Mucosa of descending colon (tissue), 3 donors: ENCODE data around the gene COL23A1. TPM values are rescaled to one million over a fixed set of nuclear protein-coding genes. Genes with fewer than 3 reads are reported as not detected.

ENCODE experiments used
- ATAC-seq: fragments of 200-7000 bp; cut with Tn5 transposase; one replicate; pipeline ENCODE4 v1.9.1; 2020; ENCODE audit warnings: mild to moderate bottlenecking, moderate library complexity
- DNase-seq, 3 donors: peaks; one replicate each; pipeline ENCODE4 v3.0.0-alpha.2; 2020
- H3K36me3 ChIP-seq: fragments of 200-600 bp; one replicate; pipeline ENCODE4 v1.8.0; 2021; ENCODE audit warnings: low read depth, mild to moderate bottlenecking
- H3K4me1 ChIP-seq: fragments of 200-600 bp; one replicate; pipeline ENCODE4 v1.8.0; 2021; ENCODE audit warnings: low read depth, mild to moderate bottlenecking
- H3K4me3 ChIP-seq: fragments of 200-600 bp; one replicate; pipeline ENCODE4 v1.8.0; 2021; ENCODE audit warnings: mild to moderate bottlenecking
- H3K9me3 ChIP-seq: fragments of 200-600 bp; one replicate; pipeline ENCODE4 v1.8.0; 2021; ENCODE audit warnings: mild to moderate bottlenecking
- CTCF ChIP-seq: fragments of 200-600 bp; IDR thresholded peaks from one replicate; pipeline ENCODE4 v1.8.0; 2022; ENCODE audit warnings: antibody characterized with exemption, mild to moderate bottlenecking
- intact Hi-C, 2 donors: fragments of 100-400 bp; cut with DNase I in 1 of 2; cut with micrococcal nuclease in 1 of 2; formaldehyde crosslinking; loops; one replicate each; pipeline versions ENCODE4 v1.11.0 to v1.11.1; 2022; cut with DNase I, micrococcal nuclease
- total RNA-seq, 3 donors: library from RNA; stranded (reverse); fragmentation: NEBNext Ultra II Directional in 2 of 3; extraction: Animal tissue kit (Norgen Biotek cat#: 25700) in 2 of 3; gene quantifications; one replicate each; pipeline versions ENCODE4 v1.2.1 to v1.2.4, GENCODE V29; 2021 to 2023
- donor health status: DM: no; HTN: no; CAD: no; lungs with moderate emphysema.
- donor health status: DM: no; HTN: no; CAD: no.
- donor health status: DM: no; HTN: yes; CAD: no.

The COL23A1 gene
- total RNA-seq, 3 donors from 2014 or later = 0.17 to 2.7 (median 0.43) TPM

- DNase-seq = no peak
- H3K4me3 ChIP-seq = no peak overlapping the region
- no peaks in the 10 kb centered on the region for H3K4me1 ChIP-seq
- intact Hi-C loops = no loop called here
- no peak for TF ChIP-seq CTCF
- H3K9me3 ChIP-seq = no peaks in the 10 kb centered on the region
- no peaks in the 10 kb centered on the region for H3K36me3 ChIP-seq
- no peak for ATAC-seq
Observed at GRCh38 chr5:178504340-178504960, 85.7 kb downstream of the COL23A1 start.

- TF ChIP-seq CTCF = no peak
- intact Hi-C loops = no loop called here
- H3K9me3 ChIP-seq = no peaks in the 10 kb centered on the region
- H3K4me3 ChIP-seq = no peak overlapping the region
- no peak for DNase-seq
- no peaks in the 10 kb centered on the region for H3K36me3 ChIP-seq
- H3K4me1 ChIP-seq = no peaks in the 10 kb centered on the region
- ATAC-seq = no peak
Observed at GRCh38 chr5:178502401-178503100, 87.6 kb downstream of the COL23A1 start.

GRCh38 chr5:178499352-178499751 is 90.8 kb downstream of the COL23A1 start:
- no peak for ATAC-seq
- no peak for DNase-seq
- H3K4me1 ChIP-seq = no peaks in the 10 kb centered on the region
- H3K9me3 ChIP-seq = no peaks in the 10 kb centered on the region
- no peaks in the 10 kb centered on the region for H3K36me3 ChIP-seq
- TF ChIP-seq CTCF = no peak
- intact Hi-C loops = no loop called here
- H3K4me3 ChIP-seq = no peak overlapping the region

DNA sequence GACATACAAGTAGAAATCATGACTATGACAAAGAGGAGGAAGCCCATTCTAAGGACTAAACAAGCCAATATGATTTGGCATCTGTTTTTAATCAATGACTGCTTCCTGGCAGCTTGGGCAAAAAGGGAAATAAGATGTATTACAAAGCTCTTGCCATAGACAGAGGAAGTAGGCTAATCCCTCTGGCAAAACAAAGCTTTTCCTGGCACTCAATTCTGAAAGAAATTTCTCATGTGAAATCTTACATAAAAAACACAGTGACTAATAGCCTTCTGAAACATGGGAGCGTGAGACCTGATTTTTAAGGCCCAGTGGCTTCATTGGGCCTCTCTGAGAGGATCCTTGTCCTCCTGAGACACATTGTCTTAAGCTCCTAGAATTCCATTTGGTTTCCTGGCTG is 93.6 kb downstream of the COL23A1 start:
- intact Hi-C loops = no loop called here
- H3K4me3 ChIP-seq = no peak overlapping the region
- H3K36me3 ChIP-seq = no peaks in the 10 kb centered on the region
- DNase-seq = no peak
- ATAC-seq = no peak
- TF ChIP-seq CTCF = no peak
- H3K9me3 ChIP-seq = no peaks in the 10 kb centered on the region
- no peaks in the 10 kb centered on the region for H3K4me1 ChIP-seq

- Histone ChIP-seq H3K4me3 (no peak overlapping the region), H3K4me1 (no peaks in the 10 kb centered on the region), H3K9me3 (no peaks in the 10 kb centered on the region), H3K36me3 (no peaks in the 10 kb centered on the region)
- ATAC-seq (no peak), DNase-seq (no peak)
- intact Hi-C loops = no loop called here
- no peak for TF ChIP-seq CTCF
Observed at GRCh38 chr5:178496214-178496613, 94.0 kb downstream of the COL23A1 start.
